Smooth muscle cell (in vitro differentiated cells): Measurements from ENCODE around the gene SH2B3. TPM values are rescaled to one million over a fixed set of nuclear protein-coding genes. Genes with fewer than 3 reads are reported as not detected.

Experiments
- DNase-seq: peaks from one replicate; lab custom pipeline; 2025; ENCODE audit not compliant: unreplicated experiment; lab: John Stamatoyannopoulos, UW
- H2AFZ ChIP-seq: fragments of 200-600 bp; sonication (generic); 2 replicates; pipeline ENCODE4 v1.6.0; 2016; ENCODE audit warnings: antibody characterized with exemption, low read depth, mild to moderate bottlenecking
- H3F3A ChIP-seq: fragments of 200-600 bp; sonication (generic); 2 replicates; pipeline ENCODE4 v1.6.0; 2017; ENCODE audit warnings: antibody characterized with exemption, low read depth
- H3K27ac ChIP-seq: fragments of 200-600 bp; sonication (generic); 2 replicates; pipeline ENCODE4 v1.5.1; 2016; ENCODE audit warnings: low read depth, mild to moderate bottlenecking
- H3K27me3 ChIP-seq: fragments of 200-600 bp; sonication (generic); 2 replicates; pipeline ENCODE4 v1.6.1; 2016; ENCODE audit warnings: low read depth, mild to moderate bottlenecking
- H3K36me3 ChIP-seq: fragments of 200-600 bp; sonication (generic); 2 replicates; pipeline ENCODE4 v1.5.1; 2016; ENCODE audit warnings: low read depth
- H3K4me1 ChIP-seq: fragments of 200-600 bp; sonication (generic); 2 replicates; pipeline ENCODE4 v1.5.1; 2016; ENCODE audit warnings: low read depth
- H3K4me2 ChIP-seq: fragments of 200-600 bp; sonication (generic); 2 replicates; pipeline ENCODE4 v1.6.0; 2016; ENCODE audit warnings: mild to moderate bottlenecking
- H3K4me3 ChIP-seq: fragments of 200-600 bp; sonication (generic); 2 replicates; pipeline ENCODE4 v1.5.1; 2016; ENCODE audit warnings: mild to moderate bottlenecking
- H3K79me2 ChIP-seq: fragments of 200-600 bp; sonication (generic); 2 replicates; pipeline ENCODE4 v1.6.0; 2016; ENCODE audit warnings: low read depth, mild to moderate bottlenecking
- H3K9ac ChIP-seq: fragments of 200-600 bp; sonication (generic); 2 replicates; pipeline ENCODE4 v1.6.0; 2016; ENCODE audit warnings: low read depth
- H3K9me3 ChIP-seq: fragments of 200-600 bp; sonication (generic); replicated peaks from 2 replicates; pipeline ENCODE4 v1.5.1; 2016; ENCODE audit warnings: low read depth
- H4K20me1 ChIP-seq: fragments of 200-600 bp; sonication (generic); 2 replicates; pipeline ENCODE4 v1.6.0; 2016; ENCODE audit warnings: low read depth
- CTCF ChIP-seq: fragments of 200-600 bp; sonication (generic); IDR thresholded peaks from 2 replicates; pipeline ENCODE4 v1.5.1; 2017; ENCODE audit warnings: borderline replicate concordance, mild to moderate bottlenecking, antibody characterized with exemption; ENCODE audit not compliant: insufficient read depth, poor library complexity, severe bottlenecking
- WGBS: methylation state at CpG from one replicate; pipeline ENCODE4 v1.1.7; 2016; ENCODE audit warnings: low lambda C conversion rate; 5-methylcytosine and 5-hydroxymethylcytosine counted together
- polyA plus RNA-seq: library from polyadenylated mRNA; unstranded; fragments of >200 nt; fragmentation: Nextera tagmentation; extraction: Ambion mirVana; gene quantifications from 2 replicates; pipeline ENCODE4 v1.2.1, GENCODE V29; 2016
- total RNA-seq: library from RNA; depleted of rRNA; stranded (reverse); fragments of >200 nt; gene quantifications from 2 replicates; pipeline ENCODE4 v1.2.3, GENCODE V29; 2014

The SH2B3 gene
- total and polyA plus RNA-seq, 2 experiments from 2014 or later: 4.7 to 5.2 TPM

GRCh38 chr12:111494676-111495075 lies 89.0 kb downstream of the SH2B3 start:
- Histone ChIP-seq H3K4me3 (no peak overlapping the region), H3K4me1 (no peaks in the 10 kb centered on the region), H3K4me2 (no peak overlapping the region), H3K36me3 (peaks cover 13% of the 10 kb centered on the region), H2AFZ (no peak overlapping the region), H3F3A (no peaks in the 10 kb centered on the region), H3K9me3 (no peaks in the 10 kb centered on the region), H3K27me3 (no peaks in the 10 kb centered on the region), H3K79me2 (peaks cover 22% of the 10 kb centered on the region), H3K27ac (no peak overlapping the region), H3K9ac (no peak overlapping the region), H4K20me1 (peaks cover 35% of the 10 kb centered on the region)
- WGBS: 95% methylated on average over 4 of the region's 4 CpGs
- no peak for DNase-seq
- TF ChIP-seq CTCF: no peak

Other genes starting within 250 kb of the SH2B3 start
- gene PHETA1, start 36.8 kb upstream of the SH2B3 start, total RNA-seq: 2.9 and 6.3 TPM in 2 replicates
- gene PHETA1, start 36.8 kb upstream of the SH2B3 start, polyA plus RNA-seq: 9.3 and 13.6 TPM in 2 replicates
- 26.8 and 29.3 TPM in 2 replicates for gene ATXN2, start 193.4 kb downstream of the SH2B3 start, total RNA-seq
- gene ATXN2, start 193.4 kb downstream of the SH2B3 start, polyA plus RNA-seq: 39.6 and 46.3 TPM in 2 replicates